Esophagus squamous epithelium (tissue), 4 donors: Measurements from ENCODE around the gene MAS1.

Source experiments
- CTCF ChIP-seq, 6 experiments: fragments of 450-650 bp in 4 of 6; fragments of 200-600 bp in 2 of 6; sonication (generic) in 2 of 6; IDR thresholded peaks; one replicate each; pipeline ENCODE4 v1.5.1; 2016 to 2019; ENCODE audit warnings: antibody characterized with exemption in 6 of 6, mild to moderate bottlenecking in 4 of 6, moderate library complexity in 4 of 6
- POLR2A ChIP-seq, 4 donors: fragments of 450-650 bp; IDR thresholded peaks; one replicate each; pipeline ENCODE4 v1.6.1; 2017; ENCODE audit warnings: antibody characterized with exemption in 4 of 4, mild to moderate bottlenecking in 4 of 4, moderate library complexity in 3 of 4

GRCh38 chr6:159906400-159906799 lies 15.6 kb downstream of the MAS1 start:
- no peak for TF ChIP-seq POLR2A (IDR thresholded peaks at IDR 0.05)
- no peak for TF ChIP-seq CTCF (IDR thresholded peaks at IDR 0.05)
